HG03469 (cell line): ENCODE measurements around the gene KLK1.

Experiments
- ATAC-seq: cut with Tn5 transposase; IDR thresholded peaks from one replicate; pipeline ENCODE4 v1.9.1; 2021; ENCODE audit warnings: mild to moderate bottlenecking, moderate library complexity, moderate number of reproducible peaks; ENCODE audit not compliant: unreplicated experiment

KLK1 gene

DNA sequence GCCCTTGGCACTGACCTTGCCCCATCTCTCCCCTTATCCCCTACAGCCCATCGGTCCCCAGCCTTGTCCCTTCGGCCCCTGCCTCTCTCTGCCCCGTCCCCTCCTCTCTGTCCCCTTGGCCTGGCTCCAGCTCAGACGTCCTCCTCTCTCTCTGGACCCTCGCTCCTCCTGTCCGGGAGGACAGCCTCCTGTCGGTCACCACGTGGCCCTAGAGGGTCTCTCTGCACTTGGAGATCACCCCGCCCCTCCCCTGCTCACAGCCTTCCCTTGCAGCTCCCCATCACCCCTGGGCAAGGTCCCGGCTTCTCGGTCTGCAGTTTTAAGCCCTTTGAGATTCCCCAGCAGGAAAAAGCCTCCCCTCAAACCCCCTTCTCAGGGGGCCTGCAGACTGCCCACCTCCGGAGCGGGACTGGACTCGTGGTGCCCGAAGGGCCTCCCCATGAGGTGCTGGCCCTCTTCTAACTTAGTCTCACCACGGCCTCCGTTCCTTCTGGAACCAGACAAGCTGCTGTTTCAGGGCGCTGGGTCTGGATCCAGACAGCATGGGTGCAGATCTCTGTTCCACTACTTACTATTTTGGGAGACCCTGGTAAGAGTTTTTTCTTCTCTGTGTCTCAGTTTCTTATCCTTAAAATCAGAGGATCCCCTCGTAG, 13.1 kb upstream of the KLK1 start:
- no peak for ATAC-seq

DNA sequence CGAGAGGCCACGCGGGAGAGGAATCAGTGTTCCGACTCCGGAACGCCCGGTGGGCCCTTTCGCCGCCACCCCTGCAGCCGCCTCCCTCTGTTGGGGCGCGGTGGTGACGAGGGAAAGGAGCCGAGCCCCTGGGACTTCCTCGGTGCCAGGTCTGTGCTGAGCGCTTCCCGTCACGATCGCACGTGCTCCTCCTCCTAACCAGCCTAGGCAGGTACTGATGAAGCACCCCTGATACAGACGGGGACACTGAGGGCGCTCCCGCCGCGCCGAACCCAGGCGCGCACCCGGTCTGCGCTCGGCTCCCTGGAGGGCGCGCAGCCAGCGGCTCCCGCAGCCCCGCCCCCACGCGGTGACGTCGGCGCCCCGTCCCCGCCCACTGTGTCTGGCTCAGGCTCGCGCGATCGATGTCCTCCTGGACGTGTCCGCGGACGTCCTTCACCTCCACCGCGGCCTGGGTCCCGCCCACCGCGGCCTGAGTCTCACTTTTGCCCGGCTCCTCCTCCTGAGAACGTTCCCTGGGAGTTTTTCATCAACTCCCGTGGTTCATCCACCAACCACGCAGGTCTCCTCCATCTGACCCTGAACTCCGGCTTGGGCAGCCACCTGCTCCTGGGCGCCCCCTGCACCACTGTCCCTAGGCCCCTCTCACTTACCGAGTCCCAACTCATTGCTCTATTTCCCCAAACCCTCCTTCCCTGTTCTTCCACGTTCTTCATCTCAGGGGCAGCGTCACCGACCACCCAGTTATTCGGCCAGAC, 12.4 kb upstream of the KLK1 start:
- no peak for ATAC-seq

DNA sequence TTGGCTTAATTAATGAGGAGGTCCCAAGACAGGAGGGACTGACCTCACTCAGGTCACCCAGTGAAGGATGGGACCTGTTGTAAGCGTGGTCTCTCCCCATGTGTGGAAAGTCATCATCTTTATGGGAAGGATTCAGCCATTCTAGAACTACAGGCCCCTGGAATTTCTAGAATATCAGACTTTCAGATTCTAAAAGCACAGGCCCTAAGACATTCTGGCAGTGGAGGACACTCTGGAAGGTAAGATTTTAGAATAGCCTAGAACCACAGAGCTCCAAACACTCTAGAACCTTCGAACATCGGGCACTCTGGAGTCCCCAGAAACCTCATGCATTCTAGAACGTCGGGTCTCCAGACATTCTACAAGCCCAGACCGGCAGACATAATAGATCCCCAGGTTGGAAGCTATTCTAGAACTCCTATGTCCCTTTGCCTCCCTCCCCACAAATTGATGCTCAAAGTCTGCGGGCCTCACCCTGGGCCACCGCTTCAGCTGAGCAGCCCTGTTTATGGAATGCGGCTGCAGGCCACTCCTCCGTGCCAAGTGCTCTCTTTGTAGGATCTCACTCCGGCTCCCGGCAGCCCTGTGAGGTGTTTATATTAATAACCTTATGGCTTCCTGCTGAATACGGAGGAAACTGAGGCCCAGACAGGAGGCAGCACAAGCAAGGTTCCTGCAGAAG, 11.7 kb upstream of the KLK1 start:
- ATAC-seq = no peak

DNA sequence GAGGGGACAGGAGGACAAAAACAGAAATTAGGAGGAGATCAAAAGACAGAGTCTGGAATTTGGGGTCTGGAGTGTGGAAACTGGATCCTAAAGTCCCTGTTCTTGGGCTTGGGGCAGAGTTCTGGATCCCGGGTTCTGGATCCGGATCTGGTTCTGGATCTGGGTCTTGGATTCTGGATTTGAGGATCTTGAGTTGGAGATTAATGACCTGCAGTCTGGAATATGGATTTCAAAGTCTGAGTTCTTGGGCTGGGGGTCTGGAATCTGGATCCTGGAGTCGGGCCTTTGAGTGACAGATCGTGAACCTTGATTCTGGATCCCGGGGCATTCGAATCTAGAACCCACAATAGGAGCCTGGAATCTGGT, 10.2 kb upstream of the KLK1 start:
- no peak for ATAC-seq

DNA sequence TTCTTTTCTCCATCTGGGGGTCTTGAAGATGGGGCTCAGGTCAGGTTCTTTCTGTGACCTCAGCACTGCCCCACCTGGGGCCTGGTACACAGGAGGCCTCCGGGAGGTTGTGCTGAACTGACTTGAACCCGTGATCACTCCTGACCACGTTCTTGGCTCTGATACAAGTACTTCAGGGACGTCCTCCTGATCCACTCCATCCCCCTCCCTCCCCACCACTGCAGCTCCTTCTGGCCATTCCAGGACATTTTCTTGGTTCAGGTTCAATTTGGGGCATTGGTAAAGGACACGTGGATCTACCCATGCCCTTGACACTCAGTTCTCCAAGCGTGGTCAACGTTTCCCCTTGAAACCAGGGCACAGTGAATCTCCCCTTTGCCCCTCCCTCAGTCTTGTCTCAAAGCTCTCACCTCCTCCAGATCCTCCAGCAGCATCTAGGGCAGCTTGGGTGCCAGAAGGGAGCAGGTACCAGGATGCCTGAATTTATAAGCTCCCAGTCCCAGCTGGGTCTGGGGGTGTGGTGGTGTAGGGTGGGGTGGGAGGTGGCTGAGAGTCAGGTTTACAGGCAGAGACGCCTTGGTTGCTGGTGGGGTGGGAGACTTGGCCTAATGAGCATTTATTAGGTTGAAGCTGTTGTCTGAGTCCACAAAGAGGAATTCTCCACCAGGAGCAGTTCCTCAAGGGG, 9.7 kb upstream of the KLK1 start, which contains the start of gene KLK15:
KLK15 (minus strand) TSS at position 458 of the 685 bp plus-strand sequence. CDS start 2,082 bp downstream, outside the sequence.
- ATAC-seq = no peak

DNA sequence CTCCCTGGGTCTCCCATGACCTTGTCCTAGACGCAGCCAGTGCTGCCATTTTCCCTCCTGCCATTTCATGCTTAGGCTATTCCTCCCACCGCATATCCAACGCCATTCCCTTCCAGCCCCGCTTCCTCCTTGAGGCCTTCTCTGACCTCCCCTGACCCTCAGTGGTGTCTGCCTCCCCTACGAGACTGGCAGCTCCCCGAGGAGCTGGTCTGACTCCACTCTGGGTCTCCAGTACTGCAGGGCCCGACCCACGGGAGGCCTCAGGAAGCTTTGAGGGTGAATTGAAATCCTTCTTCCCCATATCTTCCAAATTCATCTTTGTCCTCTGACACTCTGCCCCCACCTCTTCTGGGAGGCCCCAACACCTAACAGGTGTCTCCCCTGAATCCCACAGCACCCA, 9.1 kb upstream of the KLK1 start:
- no peak for ATAC-seq

DNA sequence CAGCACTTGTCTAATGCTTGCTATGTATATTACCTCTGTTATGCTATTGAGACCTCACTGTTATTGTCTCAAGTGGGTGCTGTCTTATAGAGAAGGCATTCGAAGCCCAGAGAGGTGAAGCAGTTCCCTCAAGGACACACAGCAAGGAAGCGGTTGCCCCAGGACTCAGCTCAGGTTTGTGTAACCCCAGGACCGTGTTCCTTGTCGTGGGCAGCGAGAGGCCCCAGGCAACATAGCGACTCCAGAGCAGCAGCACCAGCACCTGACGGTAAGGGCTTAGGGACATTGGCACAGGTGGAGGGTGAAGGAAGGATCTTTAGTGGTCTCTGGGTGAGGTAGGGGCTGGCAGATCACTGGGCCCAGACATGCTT, 7.4 kb upstream of the KLK1 start:
- ATAC-seq = no peak

DNA sequence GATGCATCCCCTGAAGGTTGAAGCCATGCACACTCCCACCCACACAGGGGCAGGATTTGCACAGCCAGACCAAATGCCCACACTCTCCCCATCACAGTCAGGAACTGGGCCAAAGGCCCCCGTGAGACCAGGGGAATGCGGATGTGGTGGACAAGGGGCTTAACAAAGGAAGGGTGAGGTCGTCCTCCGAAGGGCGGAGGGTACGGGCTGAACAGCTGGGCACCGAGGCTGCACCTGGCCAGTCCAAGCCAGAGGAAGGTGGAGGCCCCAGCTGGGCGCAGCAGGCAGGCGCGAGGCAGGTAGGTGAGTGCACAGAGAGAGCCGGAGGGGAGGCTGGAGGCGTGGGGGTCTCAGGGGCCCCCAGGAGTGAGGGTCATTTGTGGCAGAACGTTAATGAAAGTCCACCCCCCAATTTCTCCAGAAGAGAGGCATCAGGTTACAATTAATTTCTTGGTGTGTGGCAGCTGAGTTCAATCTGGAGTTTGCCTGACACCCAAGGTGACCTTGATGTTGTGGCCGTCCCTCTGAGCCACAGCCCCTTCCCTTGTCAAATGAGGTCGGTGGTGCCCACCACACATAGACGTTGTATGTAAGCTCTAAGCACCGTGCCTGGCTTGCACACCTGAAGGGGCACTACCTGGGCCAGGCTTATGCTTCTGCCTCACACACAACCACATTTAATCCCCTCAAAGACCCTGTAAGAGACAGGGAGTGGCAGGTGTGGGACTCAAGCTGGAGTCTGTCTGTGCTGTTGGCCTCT, 6.9 kb upstream of the KLK1 start:
- no peak for ATAC-seq

DNA sequence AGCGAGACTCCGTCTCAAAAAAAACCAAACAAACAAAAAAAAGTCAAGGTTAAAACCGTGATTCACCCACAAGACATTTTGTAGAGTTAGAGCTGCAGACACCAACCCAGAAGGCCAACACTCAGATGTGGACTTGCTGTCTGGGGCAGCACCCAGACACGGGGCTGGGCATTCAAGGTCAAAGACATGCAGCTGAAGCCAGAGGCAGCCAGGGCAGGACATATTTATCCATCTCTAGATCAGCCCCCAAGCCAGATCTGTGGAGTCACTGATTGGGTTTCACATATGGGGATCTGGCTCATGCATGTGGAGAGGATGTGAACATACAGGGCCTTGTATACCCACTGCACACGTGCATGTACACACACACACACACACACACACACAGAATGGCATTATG, 6.2 kb upstream of the KLK1 start:
- ATAC-seq = no peak

DNA sequence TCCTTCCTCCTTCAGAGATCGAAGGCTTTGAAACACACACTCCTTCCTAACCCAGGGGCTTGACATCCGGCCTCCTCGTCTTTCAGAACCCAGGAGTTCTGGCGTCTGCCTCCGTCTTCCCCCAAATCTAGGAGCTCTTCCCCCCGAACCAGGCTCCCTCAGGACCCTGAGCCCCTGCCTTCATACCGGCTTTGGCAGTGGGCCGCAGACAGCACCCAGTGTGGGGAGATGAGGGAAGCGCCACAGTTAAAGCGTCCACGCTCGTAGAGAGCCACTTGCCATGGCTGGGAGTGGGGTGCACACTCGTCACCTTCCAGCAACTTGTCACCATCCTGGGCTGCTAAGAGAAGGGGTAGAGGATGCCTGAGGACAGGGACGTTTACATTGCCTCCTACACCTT, 3.9 kb upstream of the KLK1 start:
- no peak for ATAC-seq

DNA sequence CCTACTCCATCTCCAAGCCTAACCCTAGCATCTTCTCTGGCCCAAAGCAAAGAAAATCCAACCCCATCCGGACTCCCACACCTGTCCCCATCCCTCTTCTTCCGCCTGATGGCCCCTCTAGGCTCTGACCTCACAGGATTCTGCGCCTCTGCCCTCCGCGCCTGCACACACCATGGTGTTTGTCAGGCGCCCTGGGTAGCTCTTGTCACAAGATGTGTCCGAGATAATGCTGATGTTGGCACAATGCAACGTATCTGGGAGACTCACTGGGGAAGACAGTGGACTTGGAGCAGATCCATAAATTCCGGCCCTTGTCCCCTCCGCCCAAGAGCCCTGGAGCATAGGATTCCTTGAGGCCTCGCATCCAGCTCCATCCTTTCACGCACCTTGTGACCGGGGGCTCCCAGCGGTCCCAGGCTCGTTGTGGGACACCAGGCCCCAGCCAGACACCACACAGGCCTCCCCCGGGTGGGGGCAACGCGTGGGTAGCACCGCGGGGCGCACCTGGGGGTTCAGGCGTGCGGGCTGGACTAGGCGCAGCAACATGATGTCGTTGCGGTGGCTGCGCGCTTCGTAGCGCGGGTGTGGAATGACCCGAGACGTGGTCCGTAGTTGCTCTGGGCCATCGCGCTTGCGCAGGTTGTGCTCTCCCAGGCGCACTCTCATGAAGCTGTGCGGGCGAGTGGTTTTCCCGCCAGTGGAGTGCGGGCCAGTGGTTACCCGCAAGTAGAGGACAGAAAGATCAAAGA, 3.1 kb upstream of the KLK1 start:
- no peak for ATAC-seq

DNA sequence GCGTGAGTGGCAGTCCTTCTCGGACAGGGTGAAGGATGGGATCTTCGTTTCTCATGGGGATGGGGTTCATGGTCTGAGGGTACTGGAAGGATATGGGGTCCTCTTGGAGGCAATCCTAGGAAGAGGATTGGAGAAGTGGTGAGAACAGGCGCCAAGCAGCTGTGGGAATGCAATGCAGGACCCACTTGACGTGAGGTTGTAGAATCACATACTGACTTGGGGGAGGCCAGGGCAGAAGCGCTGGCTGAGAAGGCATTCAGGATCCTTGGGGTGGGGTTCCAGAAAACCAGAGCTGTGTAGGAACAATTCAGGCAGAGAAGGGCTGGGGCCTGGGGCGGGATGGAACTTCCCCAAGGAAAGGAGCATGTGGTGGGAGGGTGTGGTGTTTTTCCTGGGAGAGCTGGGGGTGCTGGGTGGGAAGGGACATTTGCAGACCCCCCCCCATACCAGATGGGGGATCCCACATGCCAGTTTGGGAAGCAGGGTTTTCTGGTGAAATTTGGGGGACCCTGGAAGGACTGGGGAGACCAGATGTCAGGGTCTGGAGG, 852 bp downstream of the KLK1 start:
- ATAC-seq = no peak

DNA sequence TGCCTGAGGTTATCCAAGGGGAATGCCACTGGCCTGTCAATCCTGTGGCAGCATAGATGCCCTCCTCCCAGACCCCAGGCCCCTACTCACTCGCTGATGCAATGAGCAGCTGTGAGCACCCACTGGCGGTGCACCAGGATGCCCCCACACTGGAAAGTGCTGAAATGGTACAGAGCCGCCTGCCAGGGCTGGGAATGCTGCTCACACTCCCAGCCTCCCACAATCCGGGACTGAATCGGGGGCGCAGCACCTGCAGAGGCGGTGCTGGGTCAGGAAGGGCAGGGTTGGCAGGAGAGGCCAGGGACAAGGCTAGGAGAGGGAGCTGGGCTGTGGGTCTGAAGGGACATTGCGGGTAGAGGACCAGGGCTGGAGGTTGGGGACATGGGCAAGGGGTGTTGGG, 2.0 kb downstream of the KLK1 start:
- no peak for ATAC-seq

DNA sequence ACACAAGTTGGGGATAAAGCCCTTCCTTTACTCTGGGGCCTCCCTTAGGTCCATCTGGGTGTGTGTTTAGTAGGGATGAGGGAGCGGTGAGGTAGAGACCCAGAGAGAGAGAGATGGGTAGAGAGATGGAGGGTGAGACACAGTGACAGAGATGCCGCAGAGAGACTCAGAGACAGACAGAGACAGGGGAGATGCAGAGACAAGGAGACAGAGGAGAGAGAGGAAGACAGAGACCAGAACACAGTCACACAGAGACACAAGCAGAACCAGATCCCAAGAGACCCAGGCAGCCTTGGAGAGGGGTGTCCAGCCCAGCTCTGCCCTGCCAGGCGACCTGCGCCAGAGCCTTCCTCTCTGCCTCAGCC, 2.4 kb downstream of the KLK1 start:
- ATAC-seq = no peak

DNA sequence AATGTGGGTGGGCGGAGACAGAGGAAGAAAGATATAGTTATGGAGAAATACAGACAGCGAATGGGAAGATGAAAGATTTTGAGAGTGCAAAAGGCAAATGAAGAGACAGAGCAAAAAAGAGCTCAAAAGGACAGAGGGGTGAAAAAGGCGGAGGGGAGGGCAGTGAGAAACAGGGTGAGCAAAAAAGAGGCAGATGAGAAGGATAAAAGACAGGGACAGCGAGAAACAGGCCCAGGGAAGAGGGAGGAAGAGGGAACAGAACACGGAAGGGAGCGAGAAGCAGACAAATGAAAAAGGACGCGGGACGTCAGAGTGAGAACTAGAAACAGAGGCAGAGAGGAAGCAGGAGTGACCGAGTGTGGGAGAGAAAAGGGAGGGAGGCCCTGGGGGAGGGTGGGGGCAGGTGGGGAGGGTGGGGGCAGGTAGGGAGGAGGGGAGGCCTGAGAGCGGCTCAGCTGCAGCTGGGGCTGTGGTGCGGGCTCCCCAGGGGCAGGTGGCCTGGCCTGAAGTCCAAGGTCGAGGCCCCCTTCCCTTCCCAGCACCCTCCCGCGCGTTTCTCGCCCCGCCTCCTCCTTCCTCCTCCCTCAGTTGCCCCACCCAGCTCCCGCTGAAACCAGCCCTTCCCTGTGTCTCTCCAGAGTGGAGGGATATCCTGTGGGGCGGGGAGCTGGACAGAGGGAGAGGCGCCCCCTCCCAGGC, 2.9 kb downstream of the KLK1 start:
- ATAC-seq = no peak

DNA sequence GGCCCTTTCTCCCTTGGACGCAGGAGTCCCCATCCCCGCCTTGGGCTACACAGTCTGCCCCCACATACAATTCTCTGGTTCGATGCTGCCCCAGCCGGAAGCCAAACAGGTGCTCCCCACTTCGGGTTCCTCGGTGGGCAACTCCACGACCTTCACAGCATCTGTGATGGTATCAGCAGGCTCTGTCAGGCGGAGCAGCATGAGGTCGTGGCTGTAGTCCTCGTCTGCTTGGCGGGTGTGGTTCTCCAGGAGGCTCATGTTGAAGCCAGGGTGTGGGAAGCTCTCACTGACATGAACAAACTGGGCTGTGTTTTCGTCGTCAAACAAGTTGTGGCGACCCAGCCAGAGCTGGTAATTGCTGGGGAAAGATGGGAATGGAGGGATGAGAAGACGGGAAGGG, 3.5 kb downstream of the KLK1 start:
- no peak for ATAC-seq

DNA sequence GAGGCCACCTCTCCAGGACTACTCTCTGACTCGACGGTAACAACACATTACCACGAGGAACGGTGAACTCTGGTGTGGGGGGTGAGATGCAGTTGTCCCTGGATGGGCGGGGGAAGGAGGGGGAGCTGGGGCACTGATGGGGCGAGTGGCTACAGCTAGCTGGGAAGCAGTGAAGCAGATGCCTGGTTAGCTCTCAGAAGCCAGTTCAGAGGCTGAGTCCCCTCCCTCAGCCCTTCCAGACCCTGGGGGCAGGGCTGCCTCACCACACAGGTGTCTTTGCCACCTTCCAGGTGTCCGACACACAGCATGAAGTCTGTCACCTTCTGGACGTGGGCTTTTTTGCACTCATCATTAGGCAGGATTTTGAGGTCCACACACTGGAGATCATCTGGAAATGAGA, 4.0 kb downstream of the KLK1 start:
- ATAC-seq = no peak

DNA sequence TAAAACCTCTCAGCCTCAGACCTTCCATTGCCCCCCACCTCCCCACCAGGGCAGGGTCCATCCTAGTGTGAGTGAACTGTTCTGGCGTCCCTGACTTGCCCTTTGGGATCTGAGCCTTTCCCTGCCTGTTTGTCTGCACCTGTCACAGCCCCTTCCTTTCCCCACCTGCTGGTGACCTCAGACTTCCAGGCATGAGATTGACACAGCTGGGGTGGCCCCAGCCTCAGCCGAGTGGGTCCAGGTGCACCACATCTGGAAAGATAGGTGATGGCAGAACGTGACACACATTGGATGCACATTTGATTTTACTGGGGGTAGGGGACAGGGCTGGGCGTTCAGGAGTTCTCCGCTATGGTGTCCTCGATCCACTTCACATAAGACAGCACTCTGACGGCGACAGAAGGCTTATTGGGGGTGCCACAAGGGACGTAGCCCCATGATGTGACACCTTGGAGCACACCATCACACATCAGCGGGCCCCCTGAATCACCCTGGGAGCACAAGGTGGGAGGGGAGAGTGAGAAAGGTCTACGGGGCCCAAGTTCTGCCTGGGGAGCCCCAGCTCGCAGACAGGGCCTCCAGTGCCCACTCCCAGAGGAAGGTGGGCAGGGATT, 4.6 kb downstream of the KLK1 start:
- ATAC-seq = no peak
